Upper lobe of left lung (tissue), 6 donors: ENCODE results near the gene TRHDE. TPM values are rescaled to one million over a fixed set of nuclear protein-coding genes. Genes with fewer than 3 reads are reported as not detected.
"Not testable (repeated sequence)": the region's sequence is repeated elsewhere in the genome, so short reads cannot be mapped to it uniquely, and the experiment has no call there.

Experiments
- ATAC-seq, 2 donors: fragments of 200-7000 bp; cut with Tn5 transposase; one replicate each; pipeline ENCODE4 v1.9.1; 2022; ENCODE audit warnings: mild to moderate bottlenecking in 2 of 2, moderate library complexity in 2 of 2; ENCODE audit not compliant: low FRiP score in 2 of 2
- DNase-seq, 2 donors: peaks; one replicate each; pipeline ENCODE4 v3.0.0-alpha.2; 2019 to 2020
- H3K27ac ChIP-seq, 4 donors: fragments of 200-600 bp; sonication (generic); one replicate each; pipeline ENCODE4 v1.5.1; 2016 to 2019
- H3K27me3 ChIP-seq, 4 donors: fragments of 200-600 bp; sonication (generic); one replicate each; pipeline ENCODE4 v1.5.1; 2017 to 2019
- H3K36me3 ChIP-seq, 4 donors: fragments of 200-600 bp; sonication (generic); one replicate each; pipeline ENCODE4 v1.5.1; 2016 to 2019
- H3K4me1 ChIP-seq, 4 donors: fragments of 200-600 bp; sonication (generic); one replicate each; pipeline ENCODE4 v1.5.1; 2018 to 2019
- H3K4me3 ChIP-seq, 4 donors: fragments of 200-600 bp; sonication (generic); one replicate each; pipeline ENCODE4 v1.5.1; 2017 to 2019; ENCODE audit warnings: mild to moderate bottlenecking in 2 of 4, moderate library complexity in 1 of 4
- H3K9me3 ChIP-seq, 4 donors: fragments of 200-600 bp; sonication (generic); one replicate each; pipeline ENCODE4 v1.5.1; 2018 to 2019
- CTCF ChIP-seq, 6 experiments: fragments of 450-650 bp in 4 of 6; fragments of 200-600 bp in 2 of 6; sonication (generic) in 2 of 6; IDR thresholded peaks; one replicate each; pipeline ENCODE4 v1.5.1; 2016 to 2019; ENCODE audit warnings: antibody characterized with exemption in 6 of 6
- EP300 ChIP-seq, 4 donors: sonication (generic); formaldehyde crosslinking; IDR thresholded peaks; one replicate each; pipeline ENCODE4 v1.5.1; 2017; ENCODE audit warnings: antibody characterized with exemption in 4 of 4, control low read depth in 2 of 4
- POLR2A ChIP-seq, 4 donors: fragments of 450-650 bp; IDR thresholded peaks; one replicate each; pipeline ENCODE4 v1.5.1; 2016 to 2017; ENCODE audit warnings: antibody characterized with exemption in 4 of 4, mild to moderate bottlenecking in 2 of 4
- POLR2AphosphoS5 ChIP-seq, 2 donors: sonication (generic); formaldehyde crosslinking; IDR thresholded peaks; one replicate each; pipeline ENCODE4 v1.5.1; 2017; ENCODE audit warnings: antibody characterized with exemption in 2 of 2
- WGBS, 2 donors: methylation state at CpG; one replicate each; pipeline ENCODE4 v1.1.5; 2017 to 2018; 5-methylcytosine and 5-hydroxymethylcytosine counted together
- total RNA-seq, 6 donors: library from RNA; depleted of rRNA in 4 of 6; stranded (reverse); fragments of >200 nt in 4 of 6; gene quantifications; one replicate each; pipeline versions ENCODE4 v1.1.0 to v1.2.1, GENCODE V29; 2016 to 2021
- donor health status: DM: no; HTN: no; CAD: no; lungs with moderate emphysema.
- donor health status: DM: no; HTN: yes; CAD: no; lungs with severe emphysema.

The TRHDE gene
- total RNA-seq, 6 donors from 2014 or later, result 2.9 to 21.0 (median 14.3) TPM

DNA sequence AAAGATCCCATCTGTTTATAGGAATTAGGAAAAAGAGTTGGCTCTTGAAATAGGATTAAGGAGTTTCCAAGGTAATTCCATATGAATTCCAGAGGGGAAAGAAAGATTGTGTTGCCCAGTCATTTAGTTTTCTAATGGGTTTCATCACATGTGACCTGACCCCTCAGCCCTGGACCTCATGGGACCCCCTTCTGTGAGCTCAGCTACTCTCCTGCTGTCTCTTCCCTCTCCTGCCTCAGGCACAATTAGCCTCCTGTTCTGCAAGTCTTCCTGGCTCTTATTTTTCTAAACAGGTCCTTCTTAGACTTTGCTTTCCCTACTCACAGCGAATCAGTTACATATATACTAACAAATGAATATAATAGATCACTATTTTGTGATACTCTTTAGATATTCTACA is 237.7 kb downstream of the TRHDE start:
- TF ChIP-seq POLR2A (IDR thresholded peaks at IDR 0.05) (no peak), CTCF (IDR thresholded peaks at IDR 0.05) (no peak), POLR2AphosphoS5 (IDR thresholded peaks at IDR 0.05) (no peak), EP300 (IDR thresholded peaks at IDR 0.05) (no peak)
- H3K36me3 ChIP-seq, result no peaks in the 10 kb centered on the region
- no peak overlapping the region for H3K4me3 ChIP-seq
- ATAC-seq (no peak), DNase-seq (no peak)
- no peaks in the 10 kb centered on the region for H3K4me1 ChIP-seq
- 79 to 87% methylated on average over 1 of the region's 1 CpG for WGBS, 2 donors
- no peaks in the 10 kb centered on the region for H3K9me3 ChIP-seq
- no peak overlapping the region for H3K27ac ChIP-seq
- H3K27me3 ChIP-seq, result no peaks in the 10 kb centered on the region

GRCh38 chr12:72510772-72511171 is 238.6 kb downstream of the TRHDE start:
- no peaks in the 10 kb centered on the region for H3K9me3 ChIP-seq
- no peaks in the 10 kb centered on the region for H3K4me1 ChIP-seq
- DNase-seq (no peak), ATAC-seq (no peak)
- H3K27ac ChIP-seq, result no peak overlapping the region
- no peak overlapping the region for H3K4me3 ChIP-seq
- H3K36me3 ChIP-seq, result no peaks in the 10 kb centered on the region
- no peaks in the 10 kb centered on the region for H3K27me3 ChIP-seq
- TF ChIP-seq POLR2AphosphoS5 (IDR thresholded peaks at IDR 0.05), result no peak
- TF ChIP-seq EP300 (IDR thresholded peaks at IDR 0.05), result no peak
- no peak for TF ChIP-seq CTCF (IDR thresholded peaks at IDR 0.05)
- TF ChIP-seq POLR2A (IDR thresholded peaks at IDR 0.05), result no peak
- 29 to 40% methylated on average over 1 of the region's 1 CpG for WGBS, 2 donors

GRCh38 chr12:72511498-72511897 is 239.3 kb downstream of the TRHDE start:
- H3K4me3 ChIP-seq, result no peak overlapping the region
- DNase-seq, result no peak
- H3K9me3 ChIP-seq, result no peaks in the 10 kb centered on the region
- no peak overlapping the region for H3K27ac ChIP-seq
- TF ChIP-seq CTCF (IDR thresholded peaks at IDR 0.05) (no peak), POLR2A (IDR thresholded peaks at IDR 0.05) (no peak), EP300 (IDR thresholded peaks at IDR 0.05) (no peak), POLR2AphosphoS5 (IDR thresholded peaks at IDR 0.05) (no peak)
- no peaks in the 10 kb centered on the region for H3K36me3 ChIP-seq
- ATAC-seq, result no peak
- no peaks in the 10 kb centered on the region for H3K4me1 ChIP-seq
- H3K27me3 ChIP-seq, result no peaks in the 10 kb centered on the region
- WGBS, 2 donors, result 71 to 80% methylated on average over 2 of the region's 2 CpGs

DNA sequence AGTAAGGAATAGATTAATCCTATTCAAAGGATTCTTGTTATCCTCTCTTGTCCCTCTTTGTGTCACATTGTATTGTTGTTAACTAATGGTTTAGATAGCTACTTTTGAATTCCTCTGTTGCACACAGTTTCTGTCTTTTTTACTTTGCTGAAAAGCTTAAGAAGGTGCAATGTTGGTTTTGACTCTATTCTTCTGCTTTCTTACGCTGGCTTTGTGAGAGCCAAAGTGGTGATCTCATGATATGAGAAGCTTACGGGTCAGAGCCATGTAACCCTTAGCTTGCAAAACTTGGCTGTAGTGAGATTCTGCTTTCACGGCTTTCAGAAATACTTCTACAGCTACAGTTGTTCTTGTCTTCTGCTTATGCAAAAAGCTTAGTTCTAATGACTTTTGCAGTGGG is 239.7 kb downstream of the TRHDE start:
- DNase-seq, result no peak
- no peak for TF ChIP-seq CTCF (IDR thresholded peaks at IDR 0.05)
- TF ChIP-seq EP300 (IDR thresholded peaks at IDR 0.05), result no peak
- TF ChIP-seq POLR2AphosphoS5 (IDR thresholded peaks at IDR 0.05), result no peak
- TF ChIP-seq POLR2A (IDR thresholded peaks at IDR 0.05), result no peak
- 43 to 69% methylated on average over 3 of the region's 3 CpGs for WGBS, 2 donors

GRCh38 chr12:72520044-72520678 is 248.0 kb downstream of the TRHDE start:
- not testable (repeated sequence) for H3K4me1 ChIP-seq, H3K36me3 ChIP-seq, H3K27ac ChIP-seq, H3K27me3 ChIP-seq, ATAC-seq, H3K4me3 ChIP-seq, H3K9me3 ChIP-seq
- 90 to 98% methylated on average over 20 to 27 of the region's 27 CpGs for WGBS, 2 donors
- peak in 1 of 2 donors; percentile 16 for DNase-seq

More for the DNA sequence above, 239.7 kb downstream of the TRHDE start:
- Histone ChIP-seq H3K27ac (no peak overlapping the region), H3K36me3 (no peaks in the 10 kb centered on the region), H3K4me3 (no peak overlapping the region), H3K27me3 (no peaks in the 10 kb centered on the region), H3K9me3 (no peaks in the 10 kb centered on the region), H3K4me1 (no peaks in the 10 kb centered on the region)
- peak in 1 of 2 donors; percentile 58 for ATAC-seq
